ENCODE results near the gene HNRNPA2B1. TPM values are rescaled to one million over a fixed set of nuclear protein-coding genes. Genes with fewer than 3 reads are reported as not detected.
"Not testable (repeated sequence)": the region's sequence is repeated elsewhere in the genome, so short reads cannot be mapped to it uniquely, and the experiment has no call there.

The HNRNPA2B1 gene
- total RNA-seq, 1 donor from 2014 or later: 484 TPM

DNA sequence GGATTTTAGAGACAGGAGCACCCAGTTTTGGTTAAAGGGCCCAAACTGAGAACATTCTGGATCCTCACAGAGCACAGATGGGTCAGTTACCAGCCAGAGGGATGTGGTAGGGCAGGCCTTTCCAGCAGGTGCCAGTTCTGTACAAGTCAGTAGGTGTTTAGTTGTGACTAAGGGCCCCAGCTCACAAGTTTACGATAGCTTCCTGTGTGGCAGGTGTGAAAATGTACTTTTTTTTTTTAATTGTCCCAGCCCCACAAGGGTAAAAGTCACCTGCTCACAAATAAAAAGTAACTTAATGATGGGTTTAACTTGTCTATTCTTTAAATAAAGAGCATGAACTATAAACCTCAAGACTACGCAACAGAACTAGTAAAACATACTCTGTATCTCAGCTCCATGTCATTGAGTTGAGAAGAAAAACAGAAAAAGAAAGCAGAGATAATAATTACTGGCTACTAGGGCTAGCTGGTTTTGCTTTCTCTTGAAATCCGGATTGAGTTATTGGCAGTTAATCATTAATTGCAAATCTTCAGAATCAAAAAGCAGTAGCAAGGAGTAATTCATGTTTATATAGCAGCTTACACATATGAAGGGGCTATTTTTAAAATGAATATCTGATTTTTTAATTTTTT, 33.1 kb downstream of the HNRNPA2B1 start:
- Mint-ChIP-seq H3K27ac (ENCODE audit: unreplicated experiment) (no peak overlapping the region), H3K4me1 (ENCODE audit: unreplicated experiment) (no peaks in the 10 kb centered on the region), H3K9me3 (ENCODE audit: unreplicated experiment) (peaks cover 3% of the 10 kb centered on the region), H3K4me3 (ENCODE audit: unreplicated experiment) (no peak overlapping the region), H3K27me3 (ENCODE audit: unreplicated experiment) (no peaks in the 10 kb centered on the region), H3K36me3 (ENCODE audit: unreplicated experiment) (no peaks in the 10 kb centered on the region)
- TF ChIP-seq, protein P1, sequence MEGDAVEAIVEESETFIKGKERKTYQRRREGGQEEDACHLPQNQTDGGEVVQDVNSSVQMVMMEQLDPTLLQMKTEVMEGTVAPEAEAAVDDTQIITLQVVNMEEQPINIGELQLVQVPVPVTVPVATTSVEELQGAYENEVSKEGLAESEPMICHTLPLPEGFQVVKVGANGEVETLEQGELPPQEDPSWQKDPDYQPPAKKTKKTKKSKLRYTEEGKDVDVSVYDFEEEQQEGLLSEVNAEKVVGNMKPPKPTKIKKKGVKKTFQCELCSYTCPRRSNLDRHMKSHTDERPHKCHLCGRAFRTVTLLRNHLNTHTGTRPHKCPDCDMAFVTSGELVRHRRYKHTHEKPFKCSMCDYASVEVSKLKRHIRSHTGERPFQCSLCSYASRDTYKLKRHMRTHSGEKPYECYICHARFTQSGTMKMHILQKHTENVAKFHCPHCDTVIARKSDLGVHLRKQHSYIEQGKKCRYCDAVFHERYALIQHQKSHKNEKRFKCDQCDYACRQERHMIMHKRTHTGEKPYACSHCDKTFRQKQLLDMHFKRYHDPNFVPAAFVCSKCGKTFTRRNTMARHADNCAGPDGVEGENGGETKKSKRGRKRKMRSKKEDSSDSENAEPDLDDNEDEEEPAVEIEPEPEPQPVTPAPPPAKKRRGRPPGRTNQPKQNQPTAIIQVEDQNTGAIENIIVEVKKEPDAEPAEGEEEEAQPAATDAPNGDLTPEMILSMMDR (IDR thresholded peaks at IDR 0.05): no peak
- DNase-seq (ENCODE audit: extremely low spot score, unreplicated experiment): no peak

- H3K27ac Mint-ChIP-seq (ENCODE audit: unreplicated experiment): no peak overlapping the region
- no peak for DNase-seq (ENCODE audit: extremely low spot score, unreplicated experiment)
- TF ChIP-seq, protein P1 (IDR thresholded peaks at IDR 0.05): no peak
- no peak overlapping the region for H3K4me3 Mint-ChIP-seq (ENCODE audit: unreplicated experiment)
- no peaks in the 10 kb centered on the region for H3K4me1 Mint-ChIP-seq (ENCODE audit: unreplicated experiment)
- no peaks in the 10 kb centered on the region for H3K27me3 Mint-ChIP-seq (ENCODE audit: unreplicated experiment)
- no peaks in the 10 kb centered on the region for H3K36me3 Mint-ChIP-seq (ENCODE audit: unreplicated experiment)
- H3K9me3 Mint-ChIP-seq (ENCODE audit: unreplicated experiment): peaks cover 3% of the 10 kb centered on the region
Measured at GRCh38 chr7:26166684-26167266, 33.8 kb downstream of the HNRNPA2B1 start.

DNA sequence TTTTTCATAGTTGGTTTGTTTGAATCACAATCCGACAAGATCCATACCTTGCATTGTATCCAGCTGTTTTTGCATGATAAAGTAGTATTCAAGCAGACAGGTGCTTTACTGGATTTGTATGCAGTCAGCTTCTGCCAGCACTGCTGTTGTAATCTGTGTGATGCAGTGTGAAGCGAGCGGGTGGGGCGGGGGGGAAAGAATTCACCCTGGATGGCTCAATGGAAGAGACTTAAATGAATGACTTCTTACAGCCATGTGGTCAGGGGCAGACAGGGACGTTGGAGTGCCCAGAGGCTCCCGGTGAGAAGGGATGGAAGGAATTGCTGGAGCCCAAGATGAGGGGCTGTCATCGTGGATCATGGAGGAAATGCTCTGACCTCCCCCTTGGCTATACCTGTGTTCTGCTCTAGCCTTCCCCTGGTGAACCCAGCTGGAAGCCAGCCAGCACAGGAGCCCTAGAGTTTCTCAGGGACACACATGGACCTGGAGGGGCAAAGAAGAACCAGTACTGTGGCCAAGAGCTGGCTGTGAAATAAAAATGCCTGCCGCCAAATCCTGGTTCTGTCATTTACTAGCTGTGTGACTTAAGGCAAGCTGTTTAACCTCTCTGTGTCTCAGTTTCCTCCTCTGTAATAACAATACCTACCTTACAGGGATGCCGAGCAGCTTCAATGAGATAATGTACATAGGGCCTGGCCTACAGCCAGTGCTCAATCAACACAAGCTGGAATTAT, 34.4 kb downstream of the HNRNPA2B1 start:
- Mint-ChIP-seq H3K36me3 (ENCODE audit: unreplicated experiment) (no peaks in the 10 kb centered on the region), H3K27ac (ENCODE audit: unreplicated experiment) (no peak overlapping the region), H3K27me3 (ENCODE audit: unreplicated experiment) (no peaks in the 10 kb centered on the region), H3K4me3 (ENCODE audit: unreplicated experiment) (no peak overlapping the region), H3K9me3 (ENCODE audit: unreplicated experiment) (no peaks in the 10 kb centered on the region), H3K4me1 (ENCODE audit: unreplicated experiment) (no peaks in the 10 kb centered on the region)
- TF ChIP-seq, protein P1 (IDR thresholded peaks at IDR 0.05): no peak
- DNase-seq (ENCODE audit: extremely low spot score, unreplicated experiment): no peak

DNA sequence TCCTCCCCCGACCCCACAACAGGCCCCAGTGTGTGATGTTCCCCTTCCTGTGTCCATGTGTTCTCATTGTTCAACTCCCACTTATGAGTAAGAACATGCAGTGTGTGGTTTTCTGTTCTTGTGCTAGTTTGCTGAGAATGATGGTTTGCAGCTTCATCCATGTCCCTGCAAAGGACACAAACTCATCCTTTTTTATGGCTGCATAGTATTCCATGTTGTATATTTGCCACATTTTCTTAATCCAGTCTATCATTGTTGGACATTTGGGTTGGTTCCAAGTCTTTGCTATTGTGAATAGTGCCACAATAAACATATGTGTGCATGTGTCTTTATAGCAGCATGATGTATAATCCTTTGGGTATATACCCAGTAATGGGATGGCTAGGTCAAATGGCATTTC, 36.7 kb downstream of the HNRNPA2B1 start:
- not testable (repeated sequence) for H3K27me3 Mint-ChIP-seq (ENCODE audit: unreplicated experiment); H3K36me3 Mint-ChIP-seq (ENCODE audit: unreplicated experiment); H3K27ac Mint-ChIP-seq (ENCODE audit: unreplicated experiment); H3K4me1 Mint-ChIP-seq (ENCODE audit: unreplicated experiment); H3K9me3 Mint-ChIP-seq (ENCODE audit: unreplicated experiment); DNase-seq (ENCODE audit: extremely low spot score, unreplicated experiment); H3K4me3 Mint-ChIP-seq (ENCODE audit: unreplicated experiment)

DNA sequence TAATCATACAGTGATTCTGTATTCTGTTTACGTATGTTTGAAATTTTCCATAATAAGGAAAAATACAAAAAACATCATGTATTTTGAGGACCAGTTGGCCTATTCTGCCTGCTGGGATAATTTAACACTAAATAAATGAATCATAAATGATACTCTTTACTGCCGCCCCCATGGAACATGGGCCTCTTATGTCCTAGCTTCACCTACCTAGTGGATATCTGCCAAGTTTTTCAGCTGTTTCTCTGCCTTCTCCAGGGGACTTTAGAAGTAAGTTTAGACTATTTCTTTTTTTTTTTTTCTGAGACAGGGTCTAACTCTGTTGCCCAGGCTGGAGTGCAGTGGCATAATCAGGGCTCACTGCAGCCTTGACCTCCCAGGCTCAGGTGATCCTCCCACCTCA, 38.1 kb downstream of the HNRNPA2B1 start:
- Mint-ChIP-seq H3K27ac (ENCODE audit: unreplicated experiment) (no peak overlapping the region), H3K9me3 (ENCODE audit: unreplicated experiment) (no peaks in the 10 kb centered on the region), H3K36me3 (ENCODE audit: unreplicated experiment) (no peaks in the 10 kb centered on the region), H3K4me3 (ENCODE audit: unreplicated experiment) (no peak overlapping the region), H3K27me3 (ENCODE audit: unreplicated experiment) (peaks cover 5% of the 10 kb centered on the region), H3K4me1 (ENCODE audit: unreplicated experiment) (no peaks in the 10 kb centered on the region)
- TF ChIP-seq, protein P1 (IDR thresholded peaks at IDR 0.05): no peak
- no peak for DNase-seq (ENCODE audit: extremely low spot score, unreplicated experiment)
